A549 treated with AZD9567 at 1 μM for 4 hours (cell line): ENCODE data around the gene ULK1. TPM values are rescaled to one million over a fixed set of nuclear protein-coding genes. Genes with fewer than 3 reads are reported as not detected.

Experiments used
- total RNA-seq: library from RNA; stranded (reverse); fragments of 200-300 nt; extraction: Qiagen RNA extraction; gene quantifications from 5 replicates; pipeline ENCODE4 v1.2.3, GENCODE V29; 2022; ENCODE audit not compliant: insufficient read depth

The ULK1 gene
- 13.3 to 29.3 TPM (median 28.9 TPM) in 5 replicates for total RNA-seq

DNA sequence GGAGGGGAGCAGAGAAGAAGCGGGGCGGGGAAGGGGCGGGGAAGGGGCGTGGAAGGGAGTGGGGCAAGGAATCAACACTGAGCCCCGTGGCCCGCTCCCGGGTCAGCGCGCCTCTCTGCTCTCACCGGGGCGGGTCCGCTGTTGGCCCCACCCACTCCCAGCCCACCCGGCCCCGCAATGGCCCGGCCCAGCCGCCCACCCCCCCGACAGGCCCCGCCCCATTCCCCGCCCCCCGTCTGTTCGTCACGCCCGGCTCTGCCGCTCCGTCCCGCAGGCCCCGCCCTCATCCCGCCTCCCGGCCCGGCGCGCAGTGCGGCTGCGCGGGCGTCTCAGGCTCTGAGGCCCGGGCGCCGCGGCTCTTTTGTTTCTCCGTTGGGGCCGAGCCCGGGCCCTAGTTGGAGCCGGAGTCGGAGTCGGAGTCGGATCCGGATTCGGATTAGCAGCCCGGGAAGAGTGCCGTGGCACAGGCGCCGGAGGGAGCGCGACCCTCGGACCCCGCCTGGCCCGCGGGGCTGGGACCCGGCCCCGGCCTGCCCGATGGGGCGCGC, at the start of gene ULK1:
Gene ULK1, plus strand, starts transcription at position 310 of the 548 bp plus-strand sequence. CDS start 380 bp downstream, outside the sequence.

GRCh38 chr12:131928711-131929580, 34.5 kb downstream of the ULK1 start, which contains the start of gene PUS1:
Gene PUS1, plus strand, starts transcription at chr12:131929276. Its CDS starts 447 bp downstream, at chr12:131929723.

GRCh38 chr12:131949431-131950181, 55.2 kb downstream of the ULK1 start, which contains the start of gene EP400:
Gene EP400, plus strand, starts transcription at chr12:131949942. Its CDS starts 10,678 bp downstream, at chr12:131960620.

Other genes with a start within 250 kb of the ULK1 start
- 24.8 to 31.4 TPM (median 29.5 TPM) in 5 replicates for gene SFSWAP, start 183.5 kb upstream of the ULK1 start, total RNA-seq
- gene MMP17, start 66.2 kb upstream of the ULK1 start, total RNA-seq: 11.5 to 13.6 TPM (median 12.3 TPM) in 5 replicates
- gene PUS1, start 34.7 kb downstream of the ULK1 start, total RNA-seq: 64.8 to 80.1 TPM (median 77.5 TPM) in 5 replicates
- gene EP400, start 55.3 kb downstream of the ULK1 start, total RNA-seq: 22.4 to 26.7 TPM (median 24.7 TPM) in 5 replicates
- 29.7 to 36.4 TPM (median 32.0 TPM) in 5 replicates for gene DDX51, start 249.7 kb downstream of the ULK1 start, total RNA-seq
- 47.7 to 66.1 TPM (median 59.7 TPM) in 5 replicates for gene NOC4L, start 249.8 kb downstream of the ULK1 start, total RNA-seq